Astrocyte of the hippocampus (primary cell): ENCODE data around the gene RASAL2.
"Not testable (repeated sequence)": the region's sequence is repeated elsewhere in the genome, so short reads cannot be mapped to it uniquely, and the experiment has no call there.

Source experiments
- DNase-seq: peaks from one replicate; pipeline ENCODE4 v3.0.0; 2011; ENCODE audit warnings: low read depth, low spot score

RASAL2 gene

DNA sequence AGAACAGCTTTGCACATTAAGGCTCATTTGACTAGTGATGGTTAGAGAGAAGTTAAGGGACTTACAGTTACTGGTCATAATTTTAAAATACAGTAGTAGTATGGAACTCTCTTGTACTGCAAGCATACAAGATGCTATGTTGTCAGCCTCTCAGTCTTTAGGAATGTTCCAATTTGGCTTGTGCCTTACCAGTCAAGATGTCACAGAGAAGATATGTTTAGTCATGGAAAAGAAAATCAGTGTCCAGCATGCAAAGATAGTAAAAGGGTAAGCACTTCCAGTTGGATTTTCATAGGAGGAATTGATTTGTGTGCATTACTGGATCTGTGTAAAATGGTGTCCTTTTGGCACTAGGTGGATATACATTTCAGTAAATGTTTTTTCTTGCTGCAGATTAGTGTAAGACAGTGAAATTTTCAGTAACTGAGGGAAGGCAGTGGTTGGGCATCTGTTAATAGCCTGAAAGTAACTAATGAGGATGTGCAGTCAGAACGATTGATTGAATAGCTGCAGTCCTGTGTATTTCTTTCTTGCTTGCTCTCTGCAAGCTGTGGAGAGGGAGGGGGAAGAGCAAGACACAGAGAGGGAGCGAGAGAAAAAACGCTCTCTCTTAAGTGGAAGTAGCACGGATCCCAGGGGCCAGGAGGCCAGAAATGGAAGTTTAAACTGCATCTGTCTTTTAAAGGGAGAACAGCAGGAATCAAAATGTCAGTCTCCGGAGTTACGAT, 294.7 kb downstream of the RASAL2 start:
- DNase-seq = peak; percentile 23

DNA sequence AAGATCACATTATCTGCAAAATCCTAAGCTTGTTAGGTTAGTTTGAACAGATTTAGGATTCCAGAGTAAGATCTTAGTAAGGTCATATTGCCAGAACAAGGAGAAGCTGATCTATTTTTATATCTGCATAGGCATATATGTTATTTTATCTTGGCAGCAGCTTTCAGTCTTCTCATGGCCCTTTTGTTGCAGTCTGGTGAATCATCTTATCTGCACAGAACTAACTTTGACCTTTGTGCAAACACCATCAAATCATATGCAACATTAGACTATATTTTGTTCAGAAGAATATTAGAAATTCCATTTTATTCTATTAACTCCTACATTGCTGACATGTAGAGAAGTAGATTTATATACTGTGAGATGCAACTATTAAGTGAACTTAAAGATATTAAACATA, 295.5 kb downstream of the RASAL2 start:
- no peak for DNase-seq

DNA sequence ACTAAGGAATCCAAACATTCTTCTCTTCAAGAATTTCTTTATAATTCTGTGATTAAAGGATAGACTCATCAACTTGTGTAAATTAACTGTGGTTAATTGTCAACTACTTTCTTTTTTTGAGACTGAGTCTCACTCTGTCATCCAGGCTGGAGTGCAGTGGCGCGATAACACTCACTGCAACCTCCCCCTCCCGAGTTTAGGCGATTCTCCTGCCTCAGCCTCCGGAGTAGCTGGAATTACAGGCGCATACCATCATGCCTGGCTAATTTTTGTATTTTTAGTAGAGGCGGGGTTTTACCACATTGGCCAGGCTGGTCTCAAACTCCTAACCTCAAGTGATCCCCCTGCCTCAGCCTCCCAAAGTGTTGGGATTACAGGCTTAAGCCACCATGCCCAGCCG, 296.4 kb downstream of the RASAL2 start:
- not testable (repeated sequence) for DNase-seq

DNA sequence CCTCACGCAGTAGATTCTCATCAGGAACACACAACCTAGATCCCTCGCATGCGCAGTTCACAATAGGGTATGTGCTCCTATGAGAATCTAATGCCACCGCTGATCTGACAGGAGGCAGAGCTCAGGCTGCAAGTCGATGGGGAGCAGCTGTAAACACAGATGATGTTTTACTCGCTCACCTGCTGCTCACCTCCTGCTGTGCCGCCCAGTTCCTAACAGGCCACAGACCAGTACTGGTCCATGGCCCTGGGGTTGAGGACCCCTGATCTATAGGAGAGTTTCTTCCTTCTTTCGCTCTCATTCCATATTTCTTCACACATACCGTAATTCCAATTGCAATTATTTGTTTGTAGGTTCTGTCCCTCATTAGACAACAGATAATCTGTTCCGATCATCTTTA, 299.5 kb downstream of the RASAL2 start:
- DNase-seq = no peak

DNA sequence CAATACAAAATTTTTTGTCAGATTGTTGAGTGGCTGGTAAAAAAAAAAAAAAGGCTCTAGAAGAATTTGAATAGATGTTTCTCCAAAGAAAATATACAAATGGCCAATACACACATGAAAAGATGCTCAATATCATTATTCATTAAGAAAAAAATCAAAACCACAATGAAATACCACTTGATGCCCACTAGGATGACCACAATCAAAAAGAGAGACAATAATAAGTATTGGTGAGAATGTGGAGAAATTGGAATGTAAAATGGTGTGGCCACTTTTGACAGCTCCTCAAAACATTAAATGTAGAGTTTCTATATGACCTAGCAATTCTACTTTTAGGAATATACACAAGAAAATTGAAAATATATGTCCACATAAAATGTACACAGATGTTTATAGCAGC, 302.9 kb downstream of the RASAL2 start:
- DNase-seq = no peak

DNA sequence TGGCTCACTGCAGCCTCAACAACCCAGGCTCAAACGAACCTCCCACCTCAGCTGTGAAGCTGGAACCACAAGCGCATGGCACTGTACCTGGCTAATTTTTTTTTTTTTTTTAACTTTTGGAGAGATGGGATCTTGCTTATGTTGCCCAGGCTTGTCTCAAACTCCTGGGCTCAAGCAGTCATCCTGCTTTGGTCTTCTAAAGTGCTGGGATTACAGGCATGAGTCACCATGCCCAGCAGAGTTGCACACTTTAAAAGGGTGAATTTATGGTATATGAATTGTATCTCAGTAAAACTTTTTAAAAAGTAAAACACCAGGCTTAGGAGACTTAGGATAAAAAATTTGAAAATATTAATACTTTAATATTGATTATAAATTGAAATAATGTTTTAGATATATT, 303.8 kb downstream of the RASAL2 start:
- DNase-seq = peak; percentile 22

DNA sequence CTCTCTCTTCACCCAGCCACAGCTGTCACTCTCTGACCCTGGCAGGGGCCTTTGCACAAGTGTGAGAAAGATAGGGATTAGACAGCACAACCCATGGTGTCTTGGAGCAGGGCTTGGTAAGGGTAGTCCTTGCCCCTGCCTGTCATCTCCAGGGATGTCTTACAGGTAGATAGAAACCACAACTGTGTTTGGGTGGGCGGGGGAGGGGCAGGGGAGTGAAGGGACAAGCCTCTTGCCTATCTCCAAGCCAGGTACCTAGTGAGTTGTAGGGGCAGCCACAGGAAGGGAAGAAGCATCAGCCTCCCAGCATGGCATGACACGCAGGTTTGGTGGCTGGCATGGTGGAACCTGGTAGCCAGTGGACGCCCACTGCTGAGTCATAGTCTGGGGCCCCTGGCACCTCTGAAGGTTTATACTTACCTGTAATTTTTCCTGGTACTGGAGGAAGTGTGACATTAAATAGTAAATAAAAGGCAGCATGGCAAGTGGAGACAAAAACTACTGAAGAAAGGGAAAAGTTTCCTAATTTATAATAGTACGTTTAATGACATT, 305.3 kb downstream of the RASAL2 start:
- DNase-seq = no peak

DNA sequence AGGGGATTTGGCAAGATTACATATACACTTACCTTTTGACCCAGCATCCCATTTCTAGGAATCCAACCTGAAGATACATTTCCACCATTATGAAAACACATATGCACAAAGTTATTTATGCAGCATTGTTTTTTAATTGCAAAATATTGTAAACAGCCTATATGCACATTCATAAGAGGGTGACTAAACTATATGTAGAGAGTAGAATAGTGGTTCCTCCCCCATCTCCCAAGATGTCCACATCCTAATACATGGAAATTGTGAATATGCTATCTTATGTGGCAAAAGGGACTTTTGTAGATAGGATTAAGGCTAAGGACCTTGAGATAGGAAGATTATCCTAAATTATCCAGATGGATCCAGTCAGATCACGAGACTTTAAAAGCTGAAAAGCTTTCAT, 311.2 kb downstream of the RASAL2 start:
- DNase-seq = no peak

DNA sequence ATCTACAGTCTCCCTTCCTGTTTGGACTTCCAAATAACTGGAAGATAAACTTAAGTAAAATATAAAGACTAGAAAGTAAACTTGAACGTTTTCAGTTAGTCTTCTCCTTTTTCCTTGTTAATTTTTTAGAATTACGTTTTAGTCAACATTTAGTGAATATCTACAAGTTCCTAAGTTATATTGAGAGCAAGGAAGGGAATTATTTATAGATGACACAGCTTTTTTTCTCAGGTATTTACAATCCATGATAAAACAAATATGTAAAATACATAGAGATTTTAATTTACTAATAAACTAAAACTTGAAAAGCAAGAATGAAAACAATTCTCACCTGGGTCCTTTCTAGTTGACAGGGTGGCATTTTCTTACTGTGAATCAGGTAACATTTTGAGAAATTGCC, 313.3 kb downstream of the RASAL2 start:
- DNase-seq = no peak

DNA sequence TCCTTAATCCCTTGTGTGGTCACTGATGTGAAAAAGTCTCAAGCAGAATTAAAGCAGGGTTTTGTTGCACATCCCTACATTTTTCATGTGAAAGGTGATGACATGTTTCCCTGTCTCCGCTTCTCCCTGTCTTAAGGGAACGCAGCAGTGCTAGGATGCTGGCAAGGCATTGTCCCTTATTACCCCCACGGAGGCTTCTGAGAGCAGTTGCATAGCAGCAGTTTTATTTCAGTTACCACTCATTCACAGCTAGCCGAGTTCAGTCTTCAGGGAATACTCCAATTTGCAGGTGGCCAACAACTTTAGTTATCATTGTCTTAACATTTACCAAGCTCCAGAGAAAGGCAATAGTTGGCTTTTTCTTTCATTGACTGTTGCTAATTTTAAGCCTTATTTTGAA, 313.8 kb downstream of the RASAL2 start:
- no peak for DNase-seq

DNA sequence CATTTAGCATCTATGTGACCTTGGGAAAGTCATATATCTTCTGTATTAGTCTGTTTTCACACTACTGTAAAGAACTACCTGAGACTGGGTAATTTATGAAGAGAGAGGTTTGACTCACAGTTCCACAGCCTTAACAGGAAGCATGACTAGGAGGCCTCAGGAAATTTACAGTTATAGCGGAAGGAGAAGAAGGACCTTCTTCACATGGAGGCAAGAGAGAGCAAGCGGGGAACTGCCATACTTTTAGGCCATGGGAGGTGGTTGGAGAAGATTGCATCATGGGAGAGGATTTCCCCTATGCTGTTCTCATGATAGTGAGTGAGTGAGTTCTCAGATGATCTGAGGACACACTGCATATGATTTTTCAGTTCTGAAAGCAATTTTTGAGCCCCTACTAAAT, 315.0 kb downstream of the RASAL2 start:
- no peak for DNase-seq

DNA sequence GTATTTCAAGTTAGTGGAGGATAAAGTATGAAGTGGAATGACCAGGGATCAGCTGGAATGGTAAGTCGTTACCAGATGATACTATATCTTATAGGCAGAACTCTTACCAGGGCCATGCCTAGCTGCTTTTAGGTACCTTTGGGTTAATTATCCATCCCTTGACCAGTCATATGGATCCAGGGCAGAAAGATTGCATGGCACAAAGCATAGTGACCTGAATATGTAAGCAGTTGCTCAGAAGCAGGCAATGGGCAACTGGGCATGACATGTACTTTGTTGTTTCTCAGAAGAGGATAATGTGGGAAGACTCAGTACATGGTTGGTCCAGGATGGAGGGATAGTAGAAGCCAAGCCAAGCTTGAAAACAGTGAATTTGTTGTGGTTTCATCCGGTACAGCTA, 315.6 kb downstream of the RASAL2 start:
- DNase-seq = no peak

DNA sequence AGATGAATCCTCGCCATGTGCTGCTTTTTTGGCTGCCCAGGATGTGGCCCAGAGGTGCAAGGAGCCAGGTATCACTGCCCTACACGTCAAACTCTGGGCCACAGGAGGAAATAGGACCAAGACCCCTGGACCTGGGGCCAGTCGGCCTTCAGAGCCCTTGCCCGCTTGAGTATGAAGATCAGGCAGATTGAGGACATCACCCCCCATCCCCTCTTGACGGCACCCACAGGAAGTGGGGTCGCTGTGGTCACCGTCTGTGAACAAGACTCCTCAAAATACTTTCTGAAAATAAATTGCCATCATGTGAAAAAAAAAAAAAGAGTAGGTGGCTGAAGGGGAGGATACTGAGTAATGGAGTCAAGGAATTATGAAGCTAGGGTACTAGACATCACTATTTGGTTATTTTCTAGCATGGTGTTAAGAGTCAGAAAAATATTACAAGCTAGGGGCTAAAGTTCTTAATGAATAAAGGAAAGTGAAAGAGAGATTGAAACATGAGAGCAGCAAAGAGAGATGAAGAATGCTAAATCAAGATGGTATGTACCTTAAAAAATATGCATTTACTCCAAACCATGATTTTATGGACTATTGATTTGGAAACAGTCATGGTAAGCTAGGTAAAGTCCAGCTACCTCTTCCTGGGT, 318.0 kb downstream of the RASAL2 start:
- DNase-seq = no peak

DNA sequence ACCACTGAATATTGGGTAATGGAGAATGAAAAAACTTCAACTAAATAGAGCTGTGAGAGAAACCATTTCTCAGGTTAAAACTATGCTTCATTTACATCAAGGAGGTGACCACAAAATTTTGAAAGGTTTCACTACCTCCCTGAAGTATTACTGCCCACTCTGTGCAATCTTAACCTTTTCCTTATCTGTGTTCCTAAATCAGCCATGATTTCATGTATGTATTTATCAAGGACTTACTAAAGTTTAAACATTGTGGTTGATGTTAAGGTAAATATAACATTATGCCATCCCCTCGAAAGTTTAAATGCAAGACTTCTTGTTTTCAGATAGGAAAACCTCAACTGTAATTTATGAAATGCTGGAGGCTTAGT, 318.5 kb downstream of the RASAL2 start:
- no peak for DNase-seq

DNA sequence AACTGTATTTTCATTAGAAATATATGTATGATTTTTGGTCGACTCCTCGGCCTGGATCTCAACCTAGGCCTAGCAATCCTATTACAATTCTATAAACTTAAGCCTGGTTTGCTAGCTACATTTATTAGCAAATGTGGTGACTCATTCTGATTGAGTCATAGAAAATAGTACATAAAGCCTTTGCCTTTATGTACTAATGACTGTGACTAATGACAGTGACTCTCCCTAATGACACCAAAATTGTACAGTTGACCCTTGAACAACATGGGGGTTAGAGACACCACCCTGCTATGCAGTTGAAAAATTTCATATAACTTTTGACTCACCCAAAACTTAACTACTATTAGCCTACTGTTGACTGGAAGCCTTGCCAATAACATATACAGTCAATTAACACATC, 324.0 kb downstream of the RASAL2 start:
- peak; percentile 34 for DNase-seq

DNA sequence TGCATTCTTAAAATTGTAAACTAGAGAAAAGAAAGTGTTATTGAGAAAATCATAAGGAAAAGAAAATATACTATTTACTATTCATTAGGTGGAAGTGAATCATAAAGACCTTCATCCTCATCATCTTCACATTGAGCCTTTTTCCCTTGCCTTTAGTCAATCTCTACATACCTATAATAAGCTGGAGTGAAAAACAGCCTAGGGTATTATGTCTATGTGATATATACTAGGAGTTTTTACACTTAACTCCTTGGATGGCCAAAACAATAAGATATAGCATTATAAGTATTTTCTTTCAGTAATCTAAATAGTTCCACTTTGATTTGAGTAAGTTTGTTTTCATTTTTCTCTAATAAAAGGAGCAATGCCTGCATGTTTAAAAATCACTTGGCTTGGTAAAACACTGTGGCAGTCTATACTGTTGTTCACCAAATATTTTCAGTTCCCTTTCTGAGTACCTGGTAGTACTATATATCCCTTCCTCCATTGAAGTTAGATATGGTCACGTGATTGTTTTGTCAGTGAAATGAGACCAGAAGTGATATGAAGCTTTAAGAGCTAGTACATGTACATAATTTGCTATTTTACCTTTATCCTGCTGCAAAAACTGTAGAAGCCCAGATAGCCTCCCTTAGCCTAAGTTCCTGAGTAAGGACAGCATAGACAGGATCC, 324.5 kb downstream of the RASAL2 start:
- no peak for DNase-seq

DNA sequence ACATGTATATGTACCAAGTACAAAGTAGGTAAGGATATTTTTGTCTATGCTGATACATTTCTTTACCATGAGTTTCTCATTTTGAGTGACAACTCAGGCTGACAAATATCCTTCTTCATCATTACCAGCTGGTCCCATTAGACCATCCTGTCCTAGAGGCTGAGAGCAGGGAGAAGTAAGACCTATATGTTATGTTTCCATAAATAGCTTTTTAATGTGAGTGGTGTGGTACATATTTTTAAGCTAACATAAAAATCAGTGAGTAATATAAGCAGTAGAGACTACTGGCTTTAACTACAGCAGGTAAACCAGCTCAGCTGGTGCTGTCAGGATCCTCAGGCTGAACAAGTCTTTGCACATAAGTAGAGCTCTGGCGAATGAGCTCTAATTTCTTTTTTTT, 340.5 kb downstream of the RASAL2 start:
- DNase-seq = no peak

DNA sequence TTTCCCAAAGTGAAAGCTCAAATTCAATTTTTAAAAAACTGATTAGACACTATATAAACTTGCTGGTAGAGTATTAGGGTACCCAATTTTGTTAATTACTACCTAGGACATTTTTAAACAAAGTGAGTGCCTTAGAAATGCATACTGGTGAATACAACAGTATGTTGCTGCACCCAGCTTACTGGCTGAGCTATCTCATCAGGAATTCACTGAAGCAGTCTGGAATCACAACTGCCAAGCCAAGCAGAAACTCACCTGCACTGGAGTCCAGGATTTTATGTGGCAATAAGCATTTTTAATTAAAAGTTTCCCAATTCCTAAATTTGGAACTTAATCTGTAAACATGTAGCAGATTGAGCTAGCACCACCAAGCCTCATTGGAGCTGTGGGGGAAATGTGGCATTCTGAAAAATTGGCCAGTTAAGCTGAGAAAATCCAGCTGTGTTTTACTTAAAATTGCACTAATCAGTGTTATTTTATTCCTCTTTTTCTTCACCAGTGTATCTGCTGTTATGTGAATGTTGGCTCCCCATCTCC, 341.1 kb downstream of the RASAL2 start:
- peak; percentile 24 for DNase-seq

DNA sequence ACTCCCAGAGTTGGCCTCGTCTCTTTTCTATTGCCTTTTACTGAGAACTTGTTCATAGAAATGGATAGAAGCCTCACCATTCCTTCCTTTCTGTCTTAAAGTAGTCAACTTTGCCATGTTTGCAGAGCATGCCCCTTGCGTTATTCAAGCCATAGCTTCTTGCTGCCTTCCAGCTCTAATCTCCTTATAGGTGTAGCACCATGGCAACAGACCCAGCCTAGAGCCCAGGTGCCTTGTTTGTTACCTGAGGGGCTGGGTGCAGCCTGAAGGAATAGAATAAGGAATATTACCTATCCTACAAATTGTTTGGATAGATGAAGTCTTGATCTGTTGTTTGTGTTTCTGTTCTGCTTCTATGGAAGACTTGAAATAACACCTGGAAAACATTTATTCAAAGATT, 343.0 kb downstream of the RASAL2 start:
- DNase-seq = no peak

DNA sequence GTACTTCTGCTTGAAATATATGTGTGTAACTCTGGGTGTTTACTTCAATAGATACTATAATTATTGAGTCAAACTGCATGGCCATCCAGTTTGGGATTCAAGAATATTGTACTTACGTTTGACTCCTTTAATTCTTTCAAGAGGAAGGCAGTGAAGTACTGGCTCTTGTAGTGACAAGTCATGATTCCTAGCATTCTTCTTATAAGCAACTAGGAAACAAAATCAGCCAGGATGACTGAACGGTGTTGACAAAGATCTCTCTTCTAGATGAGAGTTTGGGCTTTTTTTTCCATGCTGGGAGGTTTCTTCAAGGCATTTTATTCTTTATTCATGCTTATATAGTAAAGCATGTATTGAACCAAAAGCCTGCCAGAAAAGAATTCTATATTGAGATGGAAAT, 344.5 kb downstream of the RASAL2 start:
- peak; percentile 35 for DNase-seq

DNA sequence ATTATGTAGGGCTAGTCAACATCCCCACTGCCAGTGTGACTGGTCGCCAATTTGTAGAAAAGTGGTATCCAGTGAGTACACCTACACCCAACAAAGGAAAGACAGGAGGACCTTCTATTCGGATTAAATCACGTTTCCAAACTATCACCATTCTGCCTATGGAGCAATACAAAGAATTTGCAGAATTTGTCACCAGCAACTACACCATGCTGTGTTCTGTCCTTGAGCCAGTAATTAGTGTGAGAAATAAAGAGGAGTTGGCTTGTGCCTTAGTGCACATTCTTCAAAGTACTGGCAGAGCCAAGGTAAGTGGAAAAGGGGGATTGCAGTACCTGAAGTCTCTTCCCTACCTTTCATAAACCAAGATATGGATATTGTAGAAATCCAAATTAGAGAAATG, 349.0 kb downstream of the RASAL2 start:
- no peak for DNase-seq

DNA sequence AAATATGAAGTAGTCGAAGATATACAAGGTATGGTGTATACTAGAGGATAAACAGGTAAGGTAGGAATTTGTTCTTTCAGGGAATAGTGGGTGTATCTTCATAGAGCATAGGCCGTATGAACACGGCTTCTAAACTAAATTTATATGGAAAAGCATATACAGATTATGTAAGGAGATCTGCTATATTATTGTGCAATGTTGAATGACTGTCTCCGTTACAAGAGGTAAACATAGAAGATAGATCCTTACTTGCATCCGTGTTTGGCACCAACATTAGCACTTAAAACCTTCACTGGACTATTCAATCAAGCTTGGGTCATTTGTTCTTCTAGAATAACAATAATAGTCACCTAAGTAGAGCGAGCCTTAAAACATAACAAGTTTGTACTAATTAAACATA, 357.0 kb downstream of the RASAL2 start:
- DNase-seq = no peak

DNA sequence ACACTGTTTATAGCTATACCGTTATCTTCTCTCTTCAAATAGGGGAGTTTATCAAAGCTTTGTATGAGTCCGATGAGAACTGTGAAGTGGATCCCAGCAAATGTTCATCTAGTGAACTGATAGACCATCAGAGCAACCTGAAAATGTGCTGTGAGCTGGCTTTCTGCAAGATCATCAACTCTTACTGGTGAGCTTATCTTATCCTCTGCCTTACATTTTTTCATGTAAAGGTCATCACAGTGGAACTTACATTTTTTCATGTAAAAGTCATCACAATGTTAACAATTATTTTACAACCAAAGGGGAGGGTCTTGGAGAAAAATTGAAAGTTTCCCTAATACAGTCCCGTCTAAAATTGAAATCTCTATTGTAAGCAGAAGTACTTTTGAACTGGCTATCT, 357.6 kb downstream of the RASAL2 start:
- DNase-seq = peak; percentile 20
